WERI-Rb-1 (cell line): ENCODE measurements around the gene SAMD11.

ENCODE experiments used
- DNase-seq: peaks from one replicate; pipeline ENCODE4 v3.0.0-alpha.2; 2020
- H3K27ac ChIP-seq: fragments of 250-450 bp; sonication (Bioruptor Pico); 2 replicates; pipeline ENCODE4 v1.5.1; 2020; ENCODE audit warnings: mild to moderate bottlenecking, moderate library complexity
- H3K27me3 ChIP-seq: fragments of 250-450 bp; sonication (Bioruptor Pico); 2 replicates; pipeline ENCODE4 v1.5.1; 2021; ENCODE audit warnings: mild to moderate bottlenecking, low read depth, moderate library complexity; ENCODE audit not compliant: insufficient read depth, severe bottlenecking
- H3K36me3 ChIP-seq: fragments of 250-450 bp; sonication (Bioruptor Pico); 2 replicates; pipeline ENCODE4 v1.5.1; 2020; ENCODE audit warnings: mild to moderate bottlenecking, moderate library complexity
- H3K4me3 ChIP-seq: 2 replicates; pipeline ENCODE4 v1.5.1; 2011; ENCODE audit warnings: low read depth, mild to moderate bottlenecking, control low read depth, low read length
- H3K9me3 ChIP-seq: fragments of 250-450 bp; sonication (Bioruptor Pico); 2 replicates; pipeline ENCODE4 v1.5.1; 2021; ENCODE audit warnings: mild to moderate bottlenecking, moderate library complexity; ENCODE audit not compliant: severe bottlenecking
- CTCF ChIP-seq: IDR thresholded peaks from 2 replicates; pipeline ENCODE4 v1.5.1; 2011; ENCODE audit warnings: low read depth, mild to moderate bottlenecking, control low read depth, inconsistent platforms, low read length

The SAMD11 gene

DNA sequence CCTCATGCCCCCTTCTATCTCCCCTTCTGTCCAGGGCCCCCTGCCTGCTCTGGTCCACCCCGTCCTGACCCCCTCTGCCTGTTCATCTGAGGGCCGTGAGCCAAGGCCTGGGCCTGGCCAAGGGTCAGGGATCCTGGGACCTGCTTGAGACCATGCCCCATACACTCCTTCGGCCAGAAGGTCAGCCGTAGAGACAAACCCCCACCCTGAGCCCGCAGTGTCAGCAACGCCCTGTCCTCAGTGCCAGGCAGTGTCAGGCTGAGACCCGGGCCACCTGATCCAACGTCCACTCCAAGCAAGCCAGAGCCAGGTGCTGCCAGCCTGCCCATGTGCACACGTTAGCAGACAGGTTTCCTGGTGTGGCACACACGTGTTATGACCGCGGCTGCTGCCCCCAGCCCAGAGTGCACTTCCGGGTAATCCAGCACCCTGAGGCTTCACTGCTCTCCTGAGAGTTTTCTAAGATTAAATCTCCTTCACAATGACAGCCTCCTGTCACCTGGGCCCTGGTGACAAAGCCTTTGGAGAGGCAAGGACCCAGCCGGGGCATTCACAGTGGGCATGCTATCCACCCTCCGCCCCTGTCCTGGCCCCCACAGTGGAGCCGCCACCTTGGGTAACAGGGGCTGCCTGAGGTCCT, 10.1 kb upstream of the SAMD11 start:
- no peaks in the 10 kb centered on the region for H3K9me3 ChIP-seq
- no peaks in the 10 kb centered on the region for H3K27me3 ChIP-seq
- H3K36me3 ChIP-seq, result no peaks in the 10 kb centered on the region; the same call in none of the 2 replicates
- peak overlapping the region; percentile 71 for H3K27ac ChIP-seq
- H3K4me3 ChIP-seq, result no peak overlapping the region
- DNase-seq, result peak; percentile 59
- no peak for TF ChIP-seq CTCF

DNA sequence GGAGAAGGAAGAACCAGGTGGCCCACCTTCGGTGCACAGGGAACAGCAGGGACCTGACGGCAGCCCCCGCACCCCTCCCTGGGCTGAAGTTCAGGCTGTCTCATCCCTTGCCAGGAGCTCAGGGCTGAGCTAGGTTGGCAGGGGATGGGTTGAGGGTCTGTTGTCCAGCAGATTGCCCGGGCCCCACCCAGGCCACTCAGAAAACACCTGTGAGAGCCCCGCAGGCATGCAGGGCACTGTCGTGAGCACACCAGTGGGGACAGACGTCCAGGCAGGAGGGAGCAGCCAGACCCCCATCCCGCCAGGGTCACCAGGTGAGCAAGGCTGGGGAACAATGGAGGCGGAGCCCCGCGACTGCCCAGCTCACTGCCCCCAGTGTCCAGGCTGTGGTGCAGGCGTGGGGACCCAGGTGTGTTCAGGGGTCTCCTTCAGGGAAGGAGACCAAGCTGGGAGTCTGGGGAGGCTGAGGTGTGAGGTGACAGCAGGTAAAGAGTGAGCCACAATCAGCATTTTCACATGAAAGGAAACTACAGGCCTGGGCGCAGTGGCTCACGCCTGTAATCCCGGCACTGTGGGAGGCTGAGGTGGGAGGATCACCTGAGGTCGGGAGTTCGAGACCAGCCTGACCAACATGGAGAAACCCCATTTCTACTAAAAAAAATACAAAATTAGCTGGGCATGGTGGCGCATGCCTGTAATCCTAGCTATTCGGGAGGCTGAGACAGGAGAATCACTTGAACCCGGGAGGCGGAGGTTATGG, 9.4 kb upstream of the SAMD11 start:
- DNase-seq, result peak; percentile 6
- no peak for TF ChIP-seq CTCF
- Histone ChIP-seq H3K9me3 (no peaks in the 10 kb centered on the region), H3K36me3 (no peaks in the 10 kb centered on the region; the same call in none of the 2 replicates), H3K4me3 (no peak overlapping the region), H3K27ac (peak overlapping the region; percentile 71), H3K27me3 (no peaks in the 10 kb centered on the region)

GRCh38 chr1:914891-915280, 8.8 kb upstream of the SAMD11 start:
- no peak overlapping the region for H3K27ac ChIP-seq
- no peak for DNase-seq
- no peaks in the 10 kb centered on the region for H3K27me3 ChIP-seq

DNA sequence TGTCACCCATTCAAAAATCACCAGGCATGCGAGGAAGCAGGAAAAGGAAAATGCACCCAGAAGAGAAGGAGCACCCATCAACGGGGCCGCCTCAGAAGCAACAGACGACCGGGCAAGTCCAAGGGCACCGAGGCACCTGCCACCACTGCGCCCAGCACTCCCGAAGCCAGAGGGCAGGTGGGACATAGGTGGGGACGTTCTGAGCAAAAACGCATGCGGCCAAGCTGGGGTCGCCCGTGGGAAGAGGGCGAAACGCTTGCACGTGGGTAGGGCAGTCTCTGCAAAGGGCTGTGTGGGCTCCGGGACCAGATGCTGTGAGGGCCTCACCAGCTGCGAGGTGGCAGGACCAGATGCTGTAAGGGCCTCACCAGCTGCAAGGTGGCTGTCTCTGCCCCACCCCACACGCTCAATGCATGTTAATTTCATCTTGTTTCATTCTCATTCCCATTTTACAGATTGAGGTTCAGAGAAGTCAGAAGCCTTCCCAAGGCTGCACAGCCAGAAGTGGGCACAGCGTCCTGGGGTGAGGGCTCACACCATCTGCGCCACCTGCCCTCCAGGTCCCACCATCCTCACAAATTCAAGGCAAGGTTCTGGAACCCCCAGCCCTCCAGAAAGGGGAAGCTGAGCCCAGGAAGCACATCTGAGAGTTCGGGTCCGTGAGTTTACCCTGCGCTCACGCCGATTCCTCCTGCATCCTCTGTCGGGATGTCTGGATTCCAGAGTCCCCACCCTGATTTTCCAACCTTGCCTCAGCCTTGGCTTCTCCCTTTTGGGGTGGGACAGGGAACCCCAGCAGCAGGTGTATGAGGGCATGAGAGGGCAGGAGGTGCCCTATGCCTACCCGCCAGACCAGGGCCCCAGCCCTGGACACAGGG, 8.2 kb upstream of the SAMD11 start:
- H3K27ac ChIP-seq, result no peak overlapping the region
- TF ChIP-seq CTCF, result no peak
- no peaks in the 10 kb centered on the region; the same call in none of the 2 replicates for H3K36me3 ChIP-seq
- H3K27me3 ChIP-seq, result no peaks in the 10 kb centered on the region
- H3K9me3 ChIP-seq, result no peaks in the 10 kb centered on the region
- no peak overlapping the region for H3K4me3 ChIP-seq
- no peak for DNase-seq

More at GRCh38 chr1:914891-915280, 8.8 kb upstream of the SAMD11 start:
- Histone ChIP-seq H3K9me3 (no peaks in the 10 kb centered on the region), H3K4me3 (no peak overlapping the region), H3K36me3 (no peaks in the 10 kb centered on the region; the same call in none of the 2 replicates)
- TF ChIP-seq CTCF, result no peak

- peak; percentile 9 for DNase-seq
- Histone ChIP-seq H3K27me3 (no peaks in the 10 kb centered on the region), H3K4me3 (no peak overlapping the region), H3K9me3 (no peaks in the 10 kb centered on the region), H3K27ac (peak overlapping the region; percentile 30), H3K36me3 (no peaks in the 10 kb centered on the region; the same call in 1 of the 2 replicates)
- no peak for TF ChIP-seq CTCF
Observed at GRCh38 chr1:916173-917075, 7.3 kb upstream of the SAMD11 start.
